Peyer's patch (tissue), 4 donors: ENCODE data around the gene SERINC2. TPM values are rescaled to one million over a fixed set of nuclear protein-coding genes. Genes with fewer than 3 reads are reported as not detected.
A peak's percentile ranks its signal among the peaks of the same experiment; 100 is the strongest.

Experiments used
- DNase-seq, 3 donors: peaks; one replicate each; pipeline ENCODE4 v3.0.0-alpha.2; 2017 to 2019
- H3K27ac ChIP-seq, 4 donors: fragments of 200-600 bp; sonication (generic); one replicate each; pipeline ENCODE4 v1.5.1; 2016 to 2019
- H3K27me3 ChIP-seq, 2 donors: fragments of 200-600 bp; sonication (generic); one replicate each; pipeline ENCODE4 v1.5.1; 2019
- H3K36me3 ChIP-seq, 3 donors: fragments of 200-600 bp; sonication (generic); one replicate each; pipeline ENCODE4 v1.5.1; 2016 to 2019
- H3K4me1 ChIP-seq, 4 donors: fragments of 200-600 bp; sonication (generic); one replicate each; pipeline ENCODE4 v1.5.1; 2016 to 2019
- H3K4me3 ChIP-seq, 4 donors: fragments of 200-600 bp; sonication (generic); 1 replicate in 3 of 4; 2 replicates in 1 of 4; pipeline ENCODE4 v1.5.1; 2016 to 2019; ENCODE audit warnings: mild to moderate bottlenecking in 1 of 4
- H3K9me3 ChIP-seq, 4 donors: fragments of 200-600 bp; sonication (generic); one replicate each; pipeline ENCODE4 v1.5.1; 2016 to 2019; ENCODE audit warnings: mild to moderate bottlenecking in 1 of 4
- CTCF ChIP-seq, 6 experiments: fragments of 450-650 bp in 4 of 6; fragments of 200-600 bp in 2 of 6; sonication (generic) in 1 of 6; IDR thresholded peaks; one replicate each; pipeline ENCODE4 v1.5.1; 2017 to 2019; ENCODE audit warnings: antibody characterized with exemption in 6 of 6, mild to moderate bottlenecking in 3 of 6, moderate library complexity in 1 of 6
- POLR2A ChIP-seq, 2 donors: fragments of 450-650 bp; IDR thresholded peaks; one replicate each; pipeline ENCODE4 v1.5.1; 2017; ENCODE audit warnings: antibody characterized with exemption in 2 of 2, mild to moderate bottlenecking in 2 of 2, moderate library complexity in 2 of 2
- total RNA-seq, 4 donors: library from RNA; depleted of rRNA; stranded (reverse); fragments of >200 nt; gene quantifications; one replicate each; pipeline ENCODE4 v1.1.0, GENCODE V29; 2016

Gene SERINC2
- total RNA-seq, 4 donors from 2014 or later: 36.3 to 229 (median 210) TPM

DNA sequence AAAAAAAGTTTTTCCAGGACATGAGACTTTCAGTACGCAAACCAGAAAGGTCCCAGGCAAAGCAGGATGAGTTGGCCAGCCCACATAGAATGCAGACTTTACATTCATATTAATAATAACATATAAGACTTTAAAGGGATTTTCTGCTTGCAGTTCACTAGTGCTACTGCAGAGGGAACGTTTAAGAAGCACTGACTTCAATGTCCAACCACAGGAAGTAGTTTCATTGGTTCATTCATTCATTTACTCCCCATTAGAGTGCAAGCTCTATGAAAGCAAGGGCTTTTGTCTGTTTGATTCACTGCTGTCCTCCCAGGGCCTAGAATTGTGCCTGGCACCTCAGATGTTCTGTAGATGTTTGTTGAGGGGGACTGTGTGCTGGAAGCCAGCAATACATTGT, 11.8 kb upstream of the SERINC2 start:
- DNase-seq: no peak
- no peak overlapping the region for H3K4me3 ChIP-seq
- no peaks in the 10 kb centered on the region for H3K36me3 ChIP-seq
- peak in 1 of 6 experiments; percentile 7 for TF ChIP-seq CTCF (IDR thresholded peaks at IDR 0.05)
- TF ChIP-seq POLR2A (IDR thresholded peaks at IDR 0.05): no peak
- no peak overlapping the region for H3K27ac ChIP-seq
- no peaks in the 10 kb centered on the region for H3K27me3 ChIP-seq
- H3K4me1 ChIP-seq: no peaks in the 10 kb centered on the region
- no peaks in the 10 kb centered on the region for H3K9me3 ChIP-seq

DNA sequence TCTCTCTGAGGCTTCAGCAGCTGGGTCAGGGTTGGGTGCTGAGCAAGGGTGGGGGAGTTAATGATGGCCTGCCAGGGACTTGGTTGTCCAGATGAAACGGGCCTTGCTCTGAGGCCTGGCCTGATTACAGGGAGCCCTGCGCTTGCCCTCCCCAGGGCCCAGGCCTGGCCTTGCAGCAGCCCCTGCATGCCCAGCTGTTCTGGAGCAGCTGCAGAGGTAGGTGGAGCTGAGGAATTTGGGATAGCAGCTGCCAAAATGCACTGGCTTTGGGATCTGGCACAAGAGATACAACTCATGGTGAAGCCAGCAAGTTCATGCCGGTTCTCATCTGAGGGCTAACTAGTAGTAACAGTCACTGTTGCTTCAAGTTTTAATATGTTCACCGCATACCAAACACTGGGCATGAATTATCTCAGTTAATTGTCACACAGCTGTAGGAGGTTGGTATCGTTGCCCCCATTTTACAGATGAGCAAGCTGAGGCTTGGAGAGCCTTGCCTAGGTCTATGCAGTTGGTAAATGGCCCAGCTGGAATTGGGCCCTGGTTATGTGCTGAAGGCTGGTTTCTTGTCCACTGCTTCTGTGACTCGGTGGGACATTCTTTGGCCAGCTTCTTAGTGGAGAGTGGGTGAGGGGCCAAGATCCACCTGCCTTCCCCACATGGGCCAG, 7.3 kb upstream of the SERINC2 start:
- H3K36me3 ChIP-seq: no peaks in the 10 kb centered on the region
- H3K4me3 ChIP-seq: no peak overlapping the region
- TF ChIP-seq CTCF (IDR thresholded peaks at IDR 0.05) (no peak), POLR2A (IDR thresholded peaks at IDR 0.05) (no peak)
- H3K4me1 ChIP-seq: no peaks in the 10 kb centered on the region
- no peaks in the 10 kb centered on the region for H3K9me3 ChIP-seq
- H3K27ac ChIP-seq: no peak overlapping the region
- H3K27me3 ChIP-seq: no peaks in the 10 kb centered on the region
- DNase-seq: no peak

GRCh38 chr1:31407029-31407626, 5.9 kb upstream of the SERINC2 start:
- peaks cover 0 to 1% (median 0%) of the 10 kb centered on the region in 4 donors for H3K4me1 ChIP-seq
- TF ChIP-seq POLR2A (IDR thresholded peaks at IDR 0.05): no peak
- TF ChIP-seq CTCF (IDR thresholded peaks at IDR 0.05): no peak
- no peak for DNase-seq
- H3K36me3 ChIP-seq: no peaks in the 10 kb centered on the region
- H3K9me3 ChIP-seq: no peaks in the 10 kb centered on the region
- no peaks in the 10 kb centered on the region for H3K27me3 ChIP-seq
- H3K27ac ChIP-seq: no peak overlapping the region
- no peak overlapping the region for H3K4me3 ChIP-seq

- Histone ChIP-seq H3K4me1 (peaks cover 0 to 10% (median 4%) of the 10 kb centered on the region in 4 donors), H3K4me3 (no peak overlapping the region), H3K9me3 (no peaks in the 10 kb centered on the region), H3K27me3 (no peaks in the 10 kb centered on the region), H3K36me3 (no peaks in the 10 kb centered on the region), H3K27ac (no peak overlapping the region)
- no peak for DNase-seq
- TF ChIP-seq POLR2A (IDR thresholded peaks at IDR 0.05) (no peak), CTCF (IDR thresholded peaks at IDR 0.05) (no peak)
Observed at GRCh38 chr1:31408788-31409318, 4.2 kb upstream of the SERINC2 start.

- no peak for DNase-seq
- no peaks in the 10 kb centered on the region for H3K27me3 ChIP-seq
- TF ChIP-seq POLR2A (IDR thresholded peaks at IDR 0.05) (no peak), CTCF (IDR thresholded peaks at IDR 0.05) (no peak)
- no peaks in the 10 kb centered on the region for H3K9me3 ChIP-seq
- H3K27ac ChIP-seq: no peak overlapping the region
- H3K36me3 ChIP-seq: no peaks in the 10 kb centered on the region
- no peak overlapping the region for H3K4me3 ChIP-seq
- H3K4me1 ChIP-seq: peaks cover 0 to 15% (median 7%) of the 10 kb centered on the region in 4 donors
Observed at GRCh38 chr1:31409946-31410858, 2.8 kb upstream of the SERINC2 start.
